Activated CD4-positive, alpha-beta T cell treated with anti-CD3 and anti-CD28 coated beads, Interleukin-2, amount 10 ng/mL, durations not matched to agents 24 days and 14 days (primary cell): ENCODE results near the gene PRKCA. TPM values are rescaled to one million over a fixed set of nuclear protein-coding genes. Genes with fewer than 3 reads are reported as not detected.

Experiments used
- DNase-seq: peaks from one replicate; pipeline ENCODE4 v3.0.0; 2022
- H3K27ac Mint-ChIP-seq: one replicate; pipeline ENCODE4 v1.8.0; 2022; ENCODE audit warnings: mild to moderate bottlenecking, mixed read lengths
- H3K27me3 Mint-ChIP-seq: one replicate; pipeline ENCODE4 v1.8.0; 2022; ENCODE audit warnings: mixed read lengths
- H3K36me3 Mint-ChIP-seq: one replicate; pipeline ENCODE4 v1.8.0; 2022; ENCODE audit warnings: low read depth, mild to moderate bottlenecking, mixed read lengths
- H3K4me1 Mint-ChIP-seq: one replicate; pipeline ENCODE4 v1.8.0; 2021; ENCODE audit warnings: mixed read lengths
- H3K4me3 Mint-ChIP-seq: one replicate; pipeline ENCODE4 v1.8.0; 2022; ENCODE audit warnings: mild to moderate bottlenecking, moderate library complexity, mixed read lengths
- H3K9me3 Mint-ChIP-seq: one replicate; pipeline ENCODE4 v1.8.0; 2021; ENCODE audit warnings: mixed read lengths
- intact Hi-C: fragments of 100-400 bp; cut with micrococcal nuclease; formaldehyde crosslinking; loops from one replicate; pipeline ENCODE4 v1.15.1; 2023
- total RNA-seq: library from RNA; stranded (reverse); gene quantifications from 2 replicates; pipeline ENCODE4 v1.2.3, GENCODE V29; 2022

PRKCA gene
- total RNA-seq, 1 donor from 2014 or later: 164 TPM

DNA sequence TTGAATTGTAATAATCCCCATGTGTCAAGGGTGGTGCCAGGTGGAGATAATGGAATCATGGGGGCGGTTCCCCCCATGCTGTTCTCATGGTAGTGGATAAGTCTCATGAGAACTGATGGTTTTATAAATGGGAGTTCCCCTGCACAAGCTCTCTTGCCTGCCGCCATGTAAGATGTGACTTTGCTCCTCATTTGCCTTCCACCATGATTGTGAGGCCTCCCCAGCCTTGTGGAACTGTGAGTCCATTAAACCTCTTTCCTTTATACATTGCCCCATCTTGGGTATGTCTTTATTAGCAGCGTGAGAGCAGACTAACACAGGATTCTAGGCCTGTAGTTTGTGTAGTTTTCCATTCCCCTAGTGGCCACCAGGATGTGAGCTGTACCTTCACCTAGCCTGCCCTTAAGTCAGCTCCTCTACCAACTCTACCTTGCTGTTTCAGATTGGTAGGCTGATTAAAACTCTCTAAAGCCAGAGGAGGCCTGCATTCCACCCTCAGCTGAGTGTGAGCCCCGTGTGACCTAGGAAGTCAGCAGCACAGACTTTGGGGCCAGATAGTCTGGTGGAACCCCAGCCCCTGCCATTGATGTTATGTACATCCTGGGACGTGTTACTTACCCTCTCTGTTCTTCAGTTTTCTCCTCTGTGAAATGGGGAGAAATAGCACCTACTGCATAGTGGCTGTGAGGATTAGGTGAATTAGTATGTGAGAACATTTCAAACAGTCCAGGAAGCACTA, 280.1 kb downstream of the PRKCA start:
- no peak for DNase-seq
- Mint-ChIP-seq H3K27ac (no peak overlapping the region), H3K4me1 (peaks cover 23% of the 10 kb centered on the region), H3K27me3 (no peaks in the 10 kb centered on the region), H3K4me3 (no peak overlapping the region), H3K36me3 (peaks cover 45% of the 10 kb centered on the region), H3K9me3 (peaks cover 4% of the 10 kb centered on the region)
- intact Hi-C loops: no loop called here

DNA sequence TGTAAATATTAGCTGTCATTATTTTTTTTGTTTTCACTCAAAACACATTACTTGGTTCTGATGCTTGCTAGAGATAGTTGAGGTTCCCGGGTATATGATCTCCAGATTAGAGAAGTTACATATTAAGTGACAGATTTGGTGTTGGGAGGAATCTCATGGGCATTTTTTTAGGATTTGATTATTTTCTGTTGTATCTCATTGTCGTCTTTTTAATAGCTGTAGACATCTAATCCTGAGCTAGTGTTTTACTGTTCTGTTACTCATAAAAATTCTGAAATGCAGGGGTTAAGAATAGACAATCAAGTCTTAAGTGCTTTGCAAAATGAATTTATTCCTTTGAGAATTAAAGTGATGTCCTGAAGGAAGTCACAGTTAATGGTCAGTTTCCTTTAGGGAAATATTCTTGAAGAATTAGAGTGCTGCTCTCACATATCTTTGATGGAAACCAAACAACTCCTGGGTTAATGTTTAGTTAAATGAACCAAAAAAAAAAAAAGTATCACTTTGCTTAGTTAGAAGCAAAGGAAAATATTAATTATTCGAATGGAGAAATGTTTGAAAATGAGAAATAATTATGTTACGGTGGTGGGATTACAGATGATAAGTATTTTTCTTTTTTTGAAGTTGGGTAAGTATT, 280.8 kb downstream of the PRKCA start:
- H3K9me3 Mint-ChIP-seq: peaks cover 4% of the 10 kb centered on the region
- no peak overlapping the region for H3K27ac Mint-ChIP-seq
- intact Hi-C loops: no loop called here
- no peaks in the 10 kb centered on the region for H3K27me3 Mint-ChIP-seq
- H3K4me1 Mint-ChIP-seq: peaks cover 26% of the 10 kb centered on the region
- H3K36me3 Mint-ChIP-seq: peaks cover 39% of the 10 kb centered on the region
- DNase-seq: no peak
- H3K4me3 Mint-ChIP-seq: no peak overlapping the region

DNA sequence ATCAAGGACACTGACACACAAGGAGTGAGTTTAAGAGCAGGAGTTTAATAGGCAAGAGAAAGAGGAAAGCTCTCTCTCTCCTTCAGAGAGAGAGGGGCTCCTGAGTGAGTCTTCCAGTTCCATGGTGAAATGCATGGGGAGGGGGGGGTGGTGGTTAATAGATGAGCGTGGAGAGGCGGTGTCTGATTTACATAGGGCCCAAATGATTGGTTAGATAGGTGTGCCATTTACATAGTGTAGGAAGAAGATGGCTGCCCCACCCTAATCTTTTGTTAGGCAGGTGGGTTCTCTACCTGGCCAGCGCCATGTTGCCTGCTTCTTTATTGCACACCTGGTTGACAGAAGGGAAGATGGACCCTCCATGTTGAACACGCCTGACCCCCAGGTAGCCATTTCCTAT, 282.5 kb downstream of the PRKCA start:
- DNase-seq: no peak
- no peaks in the 10 kb centered on the region for H3K27me3 Mint-ChIP-seq
- peak overlapping the region; percentile 39 for H3K27ac Mint-ChIP-seq
- peaks cover 20% of the 10 kb centered on the region for H3K4me1 Mint-ChIP-seq
- H3K4me3 Mint-ChIP-seq: no peak overlapping the region
- intact Hi-C loops: no loop called here
- peaks cover 26% of the 10 kb centered on the region for H3K36me3 Mint-ChIP-seq
- H3K9me3 Mint-ChIP-seq: peaks cover 4% of the 10 kb centered on the region

DNA sequence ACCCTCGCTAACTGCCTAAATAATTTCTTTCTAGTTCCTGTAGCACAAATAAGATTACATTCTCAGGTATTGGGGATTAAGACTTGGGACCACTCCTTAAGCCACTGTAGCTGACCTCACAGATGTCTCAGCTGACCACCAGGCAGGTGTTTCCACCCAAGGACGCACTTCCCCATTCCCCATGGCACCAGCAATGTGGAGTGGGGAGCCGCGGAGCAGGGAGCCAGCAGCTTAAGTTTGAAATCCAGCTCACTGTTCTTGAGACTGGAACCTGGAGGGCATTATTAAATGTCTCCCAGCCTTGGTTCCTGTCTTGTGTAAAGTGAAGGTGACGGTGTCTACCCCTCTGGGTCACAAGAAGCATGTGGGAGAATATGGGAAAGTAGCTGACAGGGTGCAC, 283.1 kb downstream of the PRKCA start:
- Mint-ChIP-seq H3K4me3 (no peak overlapping the region), H3K27me3 (no peaks in the 10 kb centered on the region), H3K27ac (no peak overlapping the region), H3K36me3 (peaks cover 25% of the 10 kb centered on the region), H3K9me3 (peaks cover 4% of the 10 kb centered on the region), H3K4me1 (peaks cover 20% of the 10 kb centered on the region)
- no peak for DNase-seq
- intact Hi-C loops: no loop called here

DNA sequence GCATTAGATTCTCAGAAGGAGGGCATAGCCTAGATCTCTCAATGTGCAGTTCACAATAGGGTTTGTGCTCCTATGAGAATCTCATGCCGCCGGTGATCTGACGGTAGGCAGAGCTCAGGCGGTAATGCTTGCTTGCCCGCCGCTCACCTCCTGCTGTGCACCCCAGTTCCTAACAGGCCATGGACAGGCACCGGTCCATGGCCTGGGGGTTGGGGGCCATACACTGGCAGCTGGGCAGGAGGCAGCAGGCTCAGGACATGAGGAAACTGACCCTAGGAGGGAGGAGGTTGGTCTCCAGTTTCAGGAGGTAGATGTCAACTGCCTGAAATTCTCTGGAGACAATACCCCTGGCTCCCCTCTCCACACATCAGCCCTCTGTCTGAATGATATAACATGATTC, 287.5 kb downstream of the PRKCA start:
- DNase-seq: no peak
- no peak overlapping the region for H3K4me3 Mint-ChIP-seq
- H3K4me1 Mint-ChIP-seq: peaks cover 15% of the 10 kb centered on the region
- intact Hi-C loops: no loop called here
- H3K9me3 Mint-ChIP-seq: peaks cover 3% of the 10 kb centered on the region
- H3K27me3 Mint-ChIP-seq: no peaks in the 10 kb centered on the region
- H3K27ac Mint-ChIP-seq: no peak overlapping the region
- peaks cover 19% of the 10 kb centered on the region for H3K36me3 Mint-ChIP-seq

DNA sequence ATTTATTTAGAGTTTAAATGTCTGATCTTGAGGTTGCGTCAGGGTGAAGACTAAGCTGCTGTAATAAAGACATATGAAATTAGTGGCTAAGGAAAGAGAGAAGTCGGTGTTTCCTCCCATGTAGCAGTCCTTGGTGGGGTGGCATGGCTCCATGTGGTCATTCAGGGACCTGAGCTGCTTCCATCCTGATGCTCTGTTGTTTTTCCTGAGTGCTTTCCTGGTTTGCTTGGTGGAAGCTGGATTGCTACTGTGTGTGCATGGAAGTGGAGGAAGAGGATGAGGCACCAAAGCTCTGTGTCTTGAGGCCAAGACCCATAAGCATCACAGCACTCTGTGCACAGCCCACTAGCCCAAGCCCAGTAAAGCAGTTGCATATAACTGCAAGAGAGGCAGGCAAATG, 290.7 kb downstream of the PRKCA start:
- intact Hi-C loops: no loop called here
- no peak for DNase-seq
- H3K27ac Mint-ChIP-seq: no peak overlapping the region
- H3K27me3 Mint-ChIP-seq: no peaks in the 10 kb centered on the region
- peaks cover 3% of the 10 kb centered on the region for H3K9me3 Mint-ChIP-seq
- H3K4me1 Mint-ChIP-seq: peaks cover 7% of the 10 kb centered on the region
- no peak overlapping the region for H3K4me3 Mint-ChIP-seq
- H3K36me3 Mint-ChIP-seq: peaks cover 26% of the 10 kb centered on the region

DNA sequence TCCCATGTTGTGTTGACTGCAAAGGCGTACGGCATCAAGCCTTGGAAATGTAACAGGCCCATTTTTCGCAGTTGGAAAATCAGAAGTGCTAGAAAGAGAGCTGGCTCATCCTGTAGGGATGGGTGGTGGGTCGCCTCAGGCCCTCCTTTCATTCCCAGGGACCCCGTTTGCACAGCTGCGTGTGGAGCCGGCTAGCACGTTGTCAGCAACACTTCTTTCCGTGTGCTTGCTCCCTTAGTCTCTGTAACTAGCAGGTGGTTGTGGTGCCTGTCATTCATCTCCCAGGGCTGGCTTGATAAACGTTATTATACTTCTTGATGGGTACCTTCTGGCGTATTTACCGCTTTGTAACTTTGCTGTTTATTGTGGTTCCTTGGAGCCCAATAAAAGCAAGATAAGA, 293.5 kb downstream of the PRKCA start:
- H3K27ac Mint-ChIP-seq: no peak overlapping the region
- H3K9me3 Mint-ChIP-seq: peaks cover 3% of the 10 kb centered on the region
- intact Hi-C loops: no loop called here
- DNase-seq: no peak
- H3K27me3 Mint-ChIP-seq: no peaks in the 10 kb centered on the region
- H3K4me3 Mint-ChIP-seq: no peak overlapping the region
- H3K4me1 Mint-ChIP-seq: peaks cover 2% of the 10 kb centered on the region
- peaks cover 26% of the 10 kb centered on the region for H3K36me3 Mint-ChIP-seq

GRCh38 chr17:66602659-66603384, 300.4 kb downstream of the PRKCA start:
- intact Hi-C loops: no loop called here
- no peaks in the 10 kb centered on the region for H3K9me3 Mint-ChIP-seq
- H3K27me3 Mint-ChIP-seq: no peaks in the 10 kb centered on the region
- peaks cover 8% of the 10 kb centered on the region for H3K36me3 Mint-ChIP-seq
- peaks cover 2% of the 10 kb centered on the region for H3K4me1 Mint-ChIP-seq
- DNase-seq: no peak
- H3K27ac Mint-ChIP-seq: no peak overlapping the region
- H3K4me3 Mint-ChIP-seq: no peak overlapping the region

DNA sequence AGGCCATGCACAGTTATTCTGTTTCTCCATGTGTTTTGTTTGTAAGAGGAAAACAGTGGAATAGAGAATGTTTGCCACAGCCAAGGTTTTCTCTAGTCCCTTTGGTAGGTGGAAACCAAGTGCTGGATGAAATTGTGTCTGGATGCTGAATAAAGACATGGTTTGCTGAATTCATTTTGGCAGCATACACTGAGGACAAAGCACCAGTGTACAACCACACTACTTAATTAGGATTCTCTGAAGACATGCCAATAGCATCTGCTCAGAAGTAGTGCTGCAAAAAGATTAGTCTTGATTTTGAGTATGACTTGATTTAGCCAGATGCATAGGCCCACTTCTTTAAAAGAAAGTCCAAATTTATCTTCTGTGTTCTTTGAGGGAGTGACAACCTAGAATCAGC, 302.0 kb downstream of the PRKCA start:
- intact Hi-C loops: no loop called here
- Mint-ChIP-seq H3K27ac (no peak overlapping the region), H3K4me1 (peaks cover 2% of the 10 kb centered on the region), H3K4me3 (no peak overlapping the region), H3K27me3 (no peaks in the 10 kb centered on the region), H3K36me3 (peaks cover 24% of the 10 kb centered on the region), H3K9me3 (no peaks in the 10 kb centered on the region)
- no peak for DNase-seq

GRCh38 chr17:66605541-66605940, 303.1 kb downstream of the PRKCA start:
- peaks cover 4% of the 10 kb centered on the region for H3K4me1 Mint-ChIP-seq
- peaks cover 34% of the 10 kb centered on the region for H3K36me3 Mint-ChIP-seq
- no peak overlapping the region for H3K27ac Mint-ChIP-seq
- no peak for DNase-seq
- H3K4me3 Mint-ChIP-seq: no peak overlapping the region
- peaks cover 4% of the 10 kb centered on the region for H3K9me3 Mint-ChIP-seq
- no peaks in the 10 kb centered on the region for H3K27me3 Mint-ChIP-seq
- intact Hi-C loops: no loop called here

- intact Hi-C loops: no loop called here
- DNase-seq: no peak
- Mint-ChIP-seq H3K4me3 (no peak overlapping the region), H3K27ac (peak overlapping the region; percentile 63), H3K27me3 (no peaks in the 10 kb centered on the region), H3K36me3 (peaks cover 46% of the 10 kb centered on the region), H3K9me3 (peaks cover 10% of the 10 kb centered on the region), H3K4me1 (peaks cover 15% of the 10 kb centered on the region)
These were observed 308.1 kb downstream of the PRKCA start for GRCh38 chr17:66610361-66611133.

- Mint-ChIP-seq H3K27ac (no peak overlapping the region), H3K27me3 (no peaks in the 10 kb centered on the region), H3K9me3 (peaks cover 10% of the 10 kb centered on the region), H3K36me3 (peaks cover 46% of the 10 kb centered on the region), H3K4me3 (no peak overlapping the region), H3K4me1 (peaks cover 16% of the 10 kb centered on the region)
- no peak for DNase-seq
- intact Hi-C loops: no loop called here
These were observed 309.0 kb downstream of the PRKCA start for GRCh38 chr17:66611397-66611796.

- no peak for DNase-seq
- intact Hi-C loops: no loop called here
- H3K36me3 Mint-ChIP-seq: peaks cover 40% of the 10 kb centered on the region
- H3K27me3 Mint-ChIP-seq: no peaks in the 10 kb centered on the region
- H3K4me3 Mint-ChIP-seq: no peak overlapping the region
- H3K9me3 Mint-ChIP-seq: peaks cover 13% of the 10 kb centered on the region
- H3K27ac Mint-ChIP-seq: no peak overlapping the region
- peaks cover 24% of the 10 kb centered on the region for H3K4me1 Mint-ChIP-seq
These were observed 310.6 kb downstream of the PRKCA start for GRCh38 chr17:66612993-66613392.

- Mint-ChIP-seq H3K9me3 (peaks cover 13% of the 10 kb centered on the region), H3K4me1 (peaks cover 24% of the 10 kb centered on the region), H3K4me3 (no peak overlapping the region), H3K36me3 (peaks cover 25% of the 10 kb centered on the region), H3K27ac (no peak overlapping the region), H3K27me3 (no peaks in the 10 kb centered on the region)
- intact Hi-C loops: no loop called here
- DNase-seq: no peak
These were observed 312.1 kb downstream of the PRKCA start for GRCh38 chr17:66614469-66614868.
